HepG2 (cell line): ENCODE results near the gene CD1D. TPM values are rescaled to one million over a fixed set of nuclear protein-coding genes. Genes with fewer than 3 reads are reported as not detected.

Experiments used
- ATAC-seq: fragments of 200-7000 bp; cut with Tn5 transposase; 3 replicates; pipeline ENCODE4 v1.9.1; 2020; ENCODE audit warnings: mild to moderate bottlenecking, moderate library complexity
- BruUV-seq: library from RNA; stranded (reverse); fragments of 400-500 nt; replicated peaks from 2 replicates; lab custom pipeline; 2021; lab: Mats Ljungman, UMichigan
- CTCF ChIA-PET: fragments of 300-600 bp; formaldehyde crosslinking; extraction: SDS; loops from one replicate; lab custom pipeline; 2021; ENCODE audit warnings: low total read pairs, inconsistent platforms, low intra/inter-chr PET ratio; lab: Yijun Ruan, JAX
- POLR2A ChIA-PET: fragments of 350-600 bp; sonication (Branson Sonifier 250); formaldehyde crosslinking; loops from one replicate; lab custom pipeline; 2020; ENCODE audit warnings: antibody characterized with exemption, inconsistent platforms; lab: Yijun Ruan, JAX
- DNase-seq: peaks from one replicate; pipeline ENCODE4 v3.0.0-alpha.2; 2015; ENCODE audit warnings: low spot score
- FAIRE-seq: peaks from 3 replicates; lab custom pipeline; 2011; peaks lifted over from hg19 to GRCh38; lab: Jason Lieb, UNC
- H2AFZ ChIP-seq: one replicate; pipeline ENCODE4 v1.6.1; 2011; ENCODE audit warnings: low read length, inconsistent platforms
- H3K27ac ChIP-seq: fragments of 300-600 bp; 3 replicates; pipeline ENCODE4 v1.8.0; 2011; ENCODE audit warnings: mixed run types, mild to moderate bottlenecking, mixed read lengths, low read length, inconsistent platforms; ENCODE audit not compliant: insufficient read depth; ENCODE audit errors: extremely low read length
- H3K27me3 ChIP-seq, 2 experiments: fragments of 200-600 bp in 1 of 2; 2 replicates in 1 of 2; 3 replicates in 1 of 2; pipeline versions ENCODE4 v1.6.0 to v1.8.0; 2011; ENCODE audit warnings: low read length in 2 of 2, mild to moderate bottlenecking in 2 of 2, moderate library complexity in 2 of 2, inconsistent platforms in 1 of 2; ENCODE audit not compliant: insufficient read depth in 2 of 2, control insufficient read depth in 1 of 2
- H3K36me3 ChIP-seq, 2 experiments: fragments of 200-600 bp in 1 of 2; replicated peaks in 1 of 2; 2 replicates in 1 of 2; 3 replicates in 1 of 2; pipeline versions ENCODE4 v1.5.1 to v1.8.0; 2011; ENCODE audit warnings: low read length in 2 of 2, inconsistent platforms in 1 of 2; ENCODE audit not compliant: insufficient read depth in 2 of 2, control insufficient read depth in 1 of 2
- H3K4me1 ChIP-seq: 2 replicates; pipeline ENCODE4 v1.5.1; 2012; ENCODE audit warnings: low read length, inconsistent platforms; ENCODE audit not compliant: insufficient read depth
- H3K4me2 ChIP-seq: 2 replicates; pipeline ENCODE4 v1.6.0; 2011; ENCODE audit warnings: low read depth, low read length, inconsistent platforms
- H3K4me3 ChIP-seq, 3 experiments: fragments of 200-600 bp in 1 of 3; sonication (generic), shearing (Covaris generic) in 1 of 3; replicated peaks in 1 of 3; 2 replicates each; pipeline ENCODE4 v1.5.1; 2011 to 2016; ENCODE audit warnings: low read length in 3 of 3, inconsistent platforms in 2 of 3, low read depth in 2 of 3, mild to moderate bottlenecking in 2 of 3, control low read depth in 1 of 3, mixed read lengths in 1 of 3; ENCODE audit not compliant: insufficient read depth in 1 of 3
- H3K79me2 ChIP-seq: one replicate; pipeline ENCODE4 v1.6.1; 2011; ENCODE audit warnings: low read length, inconsistent platforms; ENCODE audit not compliant: insufficient read depth
- H3K9ac ChIP-seq: 2 replicates; pipeline ENCODE4 v1.6.0; 2011; ENCODE audit warnings: mild to moderate bottlenecking, low read depth, low read length, inconsistent platforms; ENCODE audit not compliant: insufficient read depth
- H3K9me3 ChIP-seq: 2 replicates; pipeline ENCODE4 v1.5.1; 2012; ENCODE audit warnings: mild to moderate bottlenecking, low read length
- H4K20me1 ChIP-seq: 2 replicates; pipeline ENCODE4 v1.6.0; 2011; ENCODE audit warnings: inconsistent platforms, mild to moderate bottlenecking, low read length, moderate library complexity; ENCODE audit not compliant: insufficient read depth
- KAT2B ChIP-seq: fragments of 150-350 bp; IDR thresholded peaks from 2 replicates; pipeline ENCODE4 v1.6.1; 2014; ENCODE audit warnings: low read depth, low read length, borderline replicate concordance
- MAFK ChIP-seq, 2 experiments: IDR thresholded peaks in 1 of 2; conservative IDR thresholded peaks in 1 of 2; 2 replicates each; pipeline ENCODE4 v1.6.1; 2011; ENCODE audit warnings: improper control_type of control experiment in 2 of 2, low read length in 2 of 2
- MYC ChIP-seq: sonication (generic); formaldehyde crosslinking; IDR thresholded peaks from 2 replicates; pipeline ENCODE4 v1.9.0; 2021; ENCODE audit warnings: missing genetic modification reagents, borderline replicate concordance
- NR3C1 ChIP-seq: sonication (generic); formaldehyde crosslinking; IDR thresholded peaks from 2 replicates; pipeline ENCODE4 v1.4.0; 2020; ENCODE audit warnings: missing genetic modification reagents
- TCF12 ChIP-seq, 2 experiments: fragments of 450-650 bp in 1 of 2; sonication (generic) in 1 of 2; formaldehyde crosslinking in 1 of 2; IDR thresholded peaks; 2 replicates each; pipeline versions ENCODE4 v1.6.1 to v1.8.0; 2017 to 2022; ENCODE audit warnings: antibody characterized with exemption in 1 of 2, mild to moderate bottlenecking in 1 of 2, missing genetic modification reagents in 1 of 2, moderate library complexity in 1 of 2
- ZNF20 ChIP-seq: sonication (generic); formaldehyde crosslinking; IDR thresholded peaks from 2 replicates; pipeline ENCODE4 v1.4.0; 2020; ENCODE audit warnings: mild to moderate bottlenecking, moderate library complexity, missing genetic modification reagents
- ZNF816 ChIP-seq: sonication (generic); formaldehyde crosslinking; IDR thresholded peaks from 2 replicates; pipeline ENCODE4 v1.8.0; 2022; ENCODE audit warnings: missing genetic modification reagents, mild to moderate bottlenecking, borderline replicate concordance
- WGBS: methylation state at CpG from one replicate; pipeline ENCODE4 v1.1.6; 2017; ENCODE audit warnings: low lambda C conversion rate; 5-methylcytosine and 5-hydroxymethylcytosine counted together
- in situ Hi-C: cut with HindIII; loops from 2 replicates; pipeline ENCODE4 v1.10.0; 2017; ENCODE audit warnings: low pct_unique_long_range_greater_than_20kb; ENCODE audit not compliant: extremely low pct_ligation_motif_present
- intact Hi-C: fragments of 100-400 bp; cut with micrococcal nuclease; formaldehyde crosslinking; loops from one replicate; pipeline ENCODE4 v1.10.0; 2022; ENCODE audit not compliant: unreplicated experiment
- polyA plus RNA-seq, 8 experiments: library from polyadenylated mRNA; depleted of rRNA in 3 of 8; stranded (reverse) in 7 of 8; unstranded in 1 of 8; fragments of >200 nt; fragmentation: Illumina TruSeq in 4 of 8; extraction: Trizol in 4 of 8; gene quantifications; 2 replicates each; pipeline versions ENCODE4 v1.2.1 to v1.2.3, GENCODE V29; 2011 to 2016; ENCODE audit warnings: low read depth in 4 of 8, missing spikeins in 1 of 8, mixed read lengths in 1 of 8; ENCODE audit not compliant: insufficient read depth in 1 of 8
- total RNA-seq, 5 experiments: library from RNA; depleted of rRNA; stranded (reverse); fragments of >200 nt; fragmentation: Illumina TruSeq; extraction: Trizol; gene quantifications; 2 replicates each; pipeline ENCODE4 v1.2.3, GENCODE V29; 2016; ENCODE audit warnings: low read depth in 1 of 5
- TF ChIP-seq, protein P1 (sequence below): sonication (generic); formaldehyde crosslinking; IDR thresholded peaks from 2 replicates; pipeline ENCODE4 v1.4.0; 2020; ENCODE audit warnings: missing genetic modification reagents
- TF ChIP-seq, protein P2 (sequence below): sonication (generic); formaldehyde crosslinking; IDR thresholded peaks from 2 replicates; pipeline ENCODE4 v1.8.0; 2022; ENCODE audit warnings: mild to moderate bottlenecking, missing genetic modification reagents, moderate library complexity
- TF ChIP-seq, protein P3 (sequence below): sonication (generic); formaldehyde crosslinking; IDR thresholded peaks from 2 replicates; pipeline ENCODE4 v1.5.0; 2020; ENCODE audit warnings: mild to moderate bottlenecking, missing genetic modification reagents
- TF ChIP-seq, protein P4 (sequence below): sonication (generic); formaldehyde crosslinking; IDR thresholded peaks from 2 replicates; pipeline ENCODE4 v1.8.1; 2023; ENCODE audit warnings: mild to moderate bottlenecking, missing genetic modification reagents
- TF ChIP-seq, protein P5 (sequence below): sonication (generic); formaldehyde crosslinking; IDR thresholded peaks from 2 replicates; pipeline ENCODE4 v1.4.0; 2020; ENCODE audit warnings: missing genetic modification reagents, borderline replicate concordance

The CD1D gene
- total and polyA plus RNA-seq, 2 of the 13 experiments (the other 11 are each of a cell fraction or from before 2014, with no cell fraction given): not detected

DNA sequence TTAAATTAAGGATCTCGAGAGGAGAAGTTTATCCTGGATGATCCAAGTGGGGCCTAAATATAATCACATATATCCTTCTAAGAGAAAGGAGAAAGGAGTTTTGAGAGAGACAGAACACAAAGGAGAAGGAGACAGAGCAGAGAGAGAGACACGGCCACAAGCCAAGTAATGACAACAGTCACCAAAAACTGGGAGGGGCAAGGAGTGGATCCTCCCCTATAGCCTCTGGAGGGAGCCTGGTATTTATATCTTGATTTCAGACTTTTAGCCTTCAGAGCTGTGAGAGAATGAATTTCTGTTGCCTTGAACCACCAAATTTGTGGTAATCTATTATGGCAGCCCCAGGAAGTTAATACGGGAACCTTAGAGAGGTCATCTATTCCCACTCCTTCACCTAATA lies 49.5 kb upstream of the CD1D start:
- BruUV-seq: no TSS peak

More for the DNA sequence above, 49.5 kb upstream of the CD1D start:
- Histone ChIP-seq H3K4me3 (no peak overlapping the region), H3K79me2 (no peaks in the 10 kb centered on the region), H3K4me1 (no peaks in the 10 kb centered on the region), H3K9me3 (no peaks in the 10 kb centered on the region), H3K36me3 (no peaks in the 10 kb centered on the region), H3K27ac (no peak overlapping the region), H4K20me1 (no peaks in the 10 kb centered on the region), H3K4me2 (no peak overlapping the region), H3K27me3 (no peaks in the 10 kb centered on the region), H2AFZ (no peak overlapping the region), H3K9ac (no peak overlapping the region)
- no peak for FAIRE-seq
- no peak for DNase-seq
- TF ChIP-seq, protein P1, sequence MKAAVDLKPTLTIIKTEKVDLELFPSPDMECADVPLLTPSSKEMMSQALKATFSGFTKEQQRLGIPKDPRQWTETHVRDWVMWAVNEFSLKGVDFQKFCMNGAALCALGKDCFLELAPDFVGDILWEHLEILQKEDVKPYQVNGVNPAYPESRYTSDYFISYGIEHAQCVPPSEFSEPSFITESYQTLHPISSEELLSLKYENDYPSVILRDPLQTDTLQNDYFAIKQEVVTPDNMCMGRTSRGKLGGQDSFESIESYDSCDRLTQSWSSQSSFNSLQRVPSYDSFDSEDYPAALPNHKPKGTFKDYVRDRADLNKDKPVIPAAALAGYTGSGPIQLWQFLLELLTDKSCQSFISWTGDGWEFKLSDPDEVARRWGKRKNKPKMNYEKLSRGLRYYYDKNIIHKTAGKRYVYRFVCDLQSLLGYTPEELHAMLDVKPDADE (CRISPR knock-in tag): no peak
- TF ChIP-seq, protein P2, sequence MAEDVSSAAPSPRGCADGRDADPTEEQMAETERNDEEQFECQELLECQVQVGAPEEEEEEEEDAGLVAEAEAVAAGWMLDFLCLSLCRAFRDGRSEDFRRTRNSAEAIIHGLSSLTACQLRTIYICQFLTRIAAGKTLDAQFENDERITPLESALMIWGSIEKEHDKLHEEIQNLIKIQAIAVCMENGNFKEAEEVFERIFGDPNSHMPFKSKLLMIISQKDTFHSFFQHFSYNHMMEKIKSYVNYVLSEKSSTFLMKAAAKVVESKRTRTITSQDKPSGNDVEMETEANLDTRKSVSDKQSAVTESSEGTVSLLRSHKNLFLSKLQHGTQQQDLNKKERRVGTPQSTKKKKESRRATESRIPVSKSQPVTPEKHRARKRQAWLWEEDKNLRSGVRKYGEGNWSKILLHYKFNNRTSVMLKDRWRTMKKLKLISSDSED (CRISPR knock-in tag): no peak
- TF ChIP-seq NR3C1 (no peak), MYC (CRISPR knock-in tag) (no peak), ZNF816 (CRISPR knock-in tag) (no peak), ZNF20 (no peak), MAFK (conservative IDR thresholded peaks at IDR 0.05 in 1 of 2, IDR thresholded peaks at IDR 0.05 in 1 of 2; ENCODE audit: low read length in 2 of 2) (no peak), KAT2B (no peak), TCF12 (IDR thresholded peaks at IDR 0.05) (no peak), TCF12 (CRISPR knock-in tag; IDR thresholded peaks at IDR 0.05) (no peak)
- TF ChIP-seq, protein P3, sequence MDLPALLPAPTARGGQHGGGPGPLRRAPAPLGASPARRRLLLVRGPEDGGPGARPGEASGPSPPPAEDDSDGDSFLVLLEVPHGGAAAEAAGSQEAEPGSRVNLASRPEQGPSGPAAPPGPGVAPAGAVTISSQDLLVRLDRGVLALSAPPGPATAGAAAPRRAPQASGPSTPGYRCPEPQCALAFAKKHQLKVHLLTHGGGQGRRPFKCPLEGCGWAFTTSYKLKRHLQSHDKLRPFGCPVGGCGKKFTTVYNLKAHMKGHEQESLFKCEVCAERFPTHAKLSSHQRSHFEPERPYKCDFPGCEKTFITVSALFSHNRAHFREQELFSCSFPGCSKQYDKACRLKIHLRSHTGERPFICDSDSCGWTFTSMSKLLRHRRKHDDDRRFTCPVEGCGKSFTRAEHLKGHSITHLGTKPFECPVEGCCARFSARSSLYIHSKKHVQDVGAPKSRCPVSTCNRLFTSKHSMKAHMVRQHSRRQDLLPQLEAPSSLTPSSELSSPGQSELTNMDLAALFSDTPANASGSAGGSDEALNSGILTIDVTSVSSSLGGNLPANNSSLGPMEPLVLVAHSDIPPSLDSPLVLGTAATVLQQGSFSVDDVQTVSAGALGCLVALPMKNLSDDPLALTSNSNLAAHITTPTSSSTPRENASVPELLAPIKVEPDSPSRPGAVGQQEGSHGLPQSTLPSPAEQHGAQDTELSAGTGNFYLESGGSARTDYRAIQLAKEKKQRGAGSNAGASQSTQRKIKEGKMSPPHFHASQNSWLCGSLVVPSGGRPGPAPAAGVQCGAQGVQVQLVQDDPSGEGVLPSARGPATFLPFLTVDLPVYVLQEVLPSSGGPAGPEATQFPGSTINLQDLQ (CRISPR knock-in tag): no peak
- TF ChIP-seq, protein P4, sequence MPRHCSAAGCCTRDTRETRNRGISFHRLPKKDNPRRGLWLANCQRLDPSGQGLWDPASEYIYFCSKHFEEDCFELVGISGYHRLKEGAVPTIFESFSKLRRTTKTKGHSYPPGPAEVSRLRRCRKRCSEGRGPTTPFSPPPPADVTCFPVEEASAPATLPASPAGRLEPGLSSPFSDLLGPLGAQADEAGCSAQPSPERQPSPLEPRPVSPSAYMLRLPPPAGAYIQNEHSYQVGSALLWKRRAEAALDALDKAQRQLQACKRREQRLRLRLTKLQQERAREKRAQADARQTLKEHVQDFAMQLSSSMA (CRISPR knock-in tag): no peak
- TF ChIP-seq, protein P5, sequence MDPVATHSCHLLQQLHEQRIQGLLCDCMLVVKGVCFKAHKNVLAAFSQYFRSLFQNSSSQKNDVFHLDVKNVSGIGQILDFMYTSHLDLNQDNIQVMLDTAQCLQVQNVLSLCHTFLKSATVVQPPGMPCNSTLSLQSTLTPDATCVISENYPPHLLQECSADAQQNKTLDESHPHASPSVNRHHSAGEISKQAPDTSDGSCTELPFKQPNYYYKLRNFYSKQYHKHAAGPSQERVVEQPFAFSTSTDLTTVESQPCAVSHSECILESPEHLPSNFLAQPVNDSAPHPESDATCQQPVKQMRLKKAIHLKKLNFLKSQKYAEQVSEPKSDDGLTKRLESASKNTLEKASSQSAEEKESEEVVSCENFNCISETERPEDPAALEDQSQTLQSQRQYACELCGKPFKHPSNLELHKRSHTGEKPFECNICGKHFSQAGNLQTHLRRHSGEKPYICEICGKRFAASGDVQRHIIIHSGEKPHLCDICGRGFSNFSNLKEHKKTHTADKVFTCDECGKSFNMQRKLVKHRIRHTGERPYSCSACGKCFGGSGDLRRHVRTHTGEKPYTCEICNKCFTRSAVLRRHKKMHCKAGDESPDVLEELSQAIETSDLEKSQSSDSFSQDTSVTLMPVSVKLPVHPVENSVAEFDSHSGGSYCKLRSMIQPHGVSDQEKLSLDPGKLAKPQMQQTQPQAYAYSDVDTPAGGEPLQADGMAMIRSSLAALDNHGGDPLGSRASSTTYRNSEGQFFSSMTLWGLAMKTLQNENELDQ (CRISPR knock-in tag): no peak
- ChIA-PET POLR2A (no interaction called here), CTCF (no interaction called here)
- ATAC-seq: no peak
- WGBS: 3% methylated on average over 3 of the region's 3 CpGs
- in situ Hi-C loops (no loop called here), intact Hi-C loops (no loop called here)
